Measurements from ENCODE around the gene SFTPD. TPM values are rescaled to one million over a fixed set of nuclear protein-coding genes. Genes with fewer than 3 reads are reported as not detected.

SFTPD gene
- total and polyA plus RNA-seq, 9 of the 15 experiments (the other 6 are each of a cell fraction or from before 2014, with no cell fraction given): 0.20 TPM; not detected in 8

DNA sequence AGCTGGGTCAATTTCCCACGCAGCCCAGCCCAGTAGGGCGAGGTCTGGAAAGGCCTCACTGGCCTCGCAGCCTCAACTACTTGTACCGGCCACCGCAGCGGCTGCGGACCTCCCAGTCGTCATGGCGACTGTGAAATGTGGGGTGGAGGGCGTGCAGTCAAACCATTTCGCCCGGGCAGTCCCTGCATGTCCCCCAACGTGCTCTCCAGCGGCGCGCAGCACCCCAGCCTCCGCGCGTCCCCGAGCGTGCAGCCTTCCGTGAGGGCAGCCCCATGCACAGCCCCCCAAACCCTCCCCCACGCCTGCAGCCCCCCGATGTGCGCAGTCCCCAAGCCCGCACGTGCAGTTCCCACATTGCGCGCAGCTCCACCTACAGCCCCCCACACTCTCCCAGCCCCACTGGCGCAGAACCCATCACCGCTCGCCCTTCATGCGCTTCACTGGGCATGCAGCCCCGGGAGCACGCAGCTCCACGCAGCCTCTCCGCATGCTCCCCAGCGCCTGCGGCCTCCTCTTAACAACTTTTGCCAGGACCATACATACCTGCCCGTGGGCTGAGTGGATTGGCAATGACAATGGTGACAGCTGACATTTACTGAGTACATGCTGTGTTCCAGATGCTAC, 34.5 kb upstream of the SFTPD start:
- Histone ChIP-seq H3K79me2 (ENCODE audit: control insufficient read depth, insufficient read depth, low read length) (no peaks in the 10 kb centered on the region), H3K4me1 (replicated peaks in 1 of 2; ENCODE audit: control insufficient read depth in 2 of 2, insufficient read depth in 2 of 2, low read length in 2 of 2) (peaks cover 0 to 12% of the 10 kb centered on the region in 2 experiments; a peak in 1 of 5 replicates), H3K27me3 (ENCODE audit: control insufficient read depth in 2 of 2, insufficient read depth in 2 of 2, low read length in 2 of 2) (peaks cover 21 to 33% of the 10 kb centered on the region in 2 experiments), H3K4me3 (no peak overlapping the region), H3K9me1 (ENCODE audit: control insufficient read depth, insufficient read depth, low read length) (no peaks in the 10 kb centered on the region), H3K9ac (ENCODE audit: insufficient read depth in 1 of 2, low read depth in 2 of 2, low read length in 2 of 2) (no peak overlapping the region), H4K20me1 (replicated peaks; ENCODE audit: control insufficient read depth, insufficient read depth, low read length) (no peaks in the 10 kb centered on the region), H3K27ac (ENCODE audit: extremely low read depth, low read depth, low read length) (no peak overlapping the region), H3K9me3 (replicated peaks; ENCODE audit: control insufficient read depth, insufficient read depth, low read depth, low read length) (no peaks in the 10 kb centered on the region), H3K4me2 (ENCODE audit: insufficient read depth, low read length) (no peak overlapping the region), H3K36me3 (ENCODE audit: control insufficient read depth, insufficient read depth, low read length) (no peaks in the 10 kb centered on the region), H2AFZ (ENCODE audit: low read depth, low read length) (no peak overlapping the region)
- FAIRE-seq (no peak), ATAC-seq (no peak), DNase-seq (ENCODE audit: extremely low read depth in 1 of 4, low spot score in 3 of 4) (no peak)
- WGBS (ENCODE audit: insufficient coverage, low coverage, missing lambda C conversion rate): 12% methylated on average over 28 of the region's 40 CpGs
- BruUV-seq (replicated peaks): no TSS peak
- in situ Hi-C loops (cut with MboI): no loop called here
- POLR2A ChIA-PET: interaction anchor here (0.7 kb wide), 1 partner anchor 34 kb away, joined by 3 read pairs; no protein-coding TSS in a partner anchor
- CTCF ChIA-PET (ENCODE audit: low intra/inter-chr PET ratio): no interaction called here
- no peak for TF ChIP-seq RBM15 (IDR thresholded peaks at IDR 0.05; ENCODE audit: insufficient read depth, low read length)
- intact Hi-C loops (cut with micrococcal nuclease): no loop called here

DNA sequence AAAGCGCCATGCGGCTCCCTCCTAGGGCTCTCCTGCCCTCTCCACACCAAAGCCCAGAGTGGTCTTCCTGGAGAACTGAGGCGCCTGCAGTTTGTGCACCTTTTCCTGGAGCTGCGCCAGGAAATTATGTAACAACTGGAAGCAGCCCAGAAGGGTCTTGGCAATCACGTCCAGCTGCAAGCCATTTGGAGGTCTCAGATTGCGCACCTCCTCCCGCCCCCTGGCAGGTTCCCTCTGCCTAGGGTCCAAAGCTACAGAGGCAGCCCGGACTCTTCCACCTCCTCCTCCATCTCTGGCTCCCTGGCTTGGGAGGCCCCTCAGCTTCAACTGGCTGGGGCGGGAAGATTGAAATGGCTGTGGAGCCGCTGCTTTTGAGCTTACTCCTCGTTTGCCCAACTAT, 34.0 kb upstream of the SFTPD start:
- DNase-seq (ENCODE audit: extremely low read depth in 1 of 4, low spot score in 3 of 4): no peak
- H3K9me3 ChIP-seq (replicated peaks; ENCODE audit: control insufficient read depth, insufficient read depth, low read depth, low read length): no peaks in the 10 kb centered on the region
- H3K4me2 ChIP-seq (ENCODE audit: insufficient read depth, low read length): no peak overlapping the region
- 6% methylated on average over 10 of the region's 11 CpGs for WGBS (ENCODE audit: insufficient coverage, low coverage, missing lambda C conversion rate)
- BruUV-seq (replicated peaks): no TSS peak
- no peak overlapping the region for H3K4me3 ChIP-seq
- no peaks in the 10 kb centered on the region for H3K9me1 ChIP-seq (ENCODE audit: control insufficient read depth, insufficient read depth, low read length)
- in situ Hi-C loops (cut with MboI) (no loop called here), intact Hi-C loops (cut with micrococcal nuclease) (no loop called here)
- peaks cover 0 to 12% of the 10 kb centered on the region in 2 experiments; a peak in 1 of 5 replicates for H3K4me1 ChIP-seq (replicated peaks in 1 of 2; ENCODE audit: control insufficient read depth in 2 of 2, insufficient read depth in 2 of 2, low read length in 2 of 2)
- H3K36me3 ChIP-seq (ENCODE audit: control insufficient read depth, insufficient read depth, low read length): no peaks in the 10 kb centered on the region
- no peak overlapping the region for H2AFZ ChIP-seq (ENCODE audit: low read depth, low read length)
- no peak for TF ChIP-seq ILF3 (IDR thresholded peaks at IDR 0.05; ENCODE audit: borderline replicate concordance)
- TF ChIP-seq NFIC (IDR thresholded peaks at IDR 0.05): peak; percentile 51; the same call in 1 of the 2 replicates
- TF ChIP-seq ZZZ3 (IDR thresholded peaks at IDR 0.05): no peak
- no peak for TF ChIP-seq PHB2 (IDR thresholded peaks at IDR 0.05; ENCODE audit: low read depth)
- TF ChIP-seq TARDBP (IDR thresholded peaks at IDR 0.05): no peak
- ChIA-PET POLR2A (no interaction called here), CTCF (ENCODE audit: low intra/inter-chr PET ratio) (no interaction called here)
- no peak overlapping the region for H3K9ac ChIP-seq (ENCODE audit: insufficient read depth in 1 of 2, low read depth in 2 of 2, low read length in 2 of 2)
- no peak for FAIRE-seq
- no peaks in the 10 kb centered on the region for H4K20me1 ChIP-seq (replicated peaks; ENCODE audit: control insufficient read depth, insufficient read depth, low read length)
- ATAC-seq: no peak
- H3K27ac ChIP-seq (ENCODE audit: extremely low read depth, low read depth, low read length): no peak overlapping the region
- H3K79me2 ChIP-seq (ENCODE audit: control insufficient read depth, insufficient read depth, low read length): no peaks in the 10 kb centered on the region
- peaks cover 21 to 33% of the 10 kb centered on the region in 2 experiments for H3K27me3 ChIP-seq (ENCODE audit: control insufficient read depth in 2 of 2, insufficient read depth in 2 of 2, low read length in 2 of 2)
